WTC11 (cell line): ENCODE data around the gene DOHH. TPM values are rescaled to one million over a fixed set of nuclear protein-coding genes. Genes with fewer than 3 reads are reported as not detected.

Experiments
- ATAC-seq: fragments of 200-7000 bp; cut with Tn5 transposase; 2 replicates; pipeline ENCODE4 v1.10.0; 2021; ENCODE audit warnings: mild to moderate bottlenecking, moderate library complexity
- CTCF ChIA-PET: fragments of 300-600 bp; sonication (Branson Sonifier 250); formaldehyde crosslinking; loops from one replicate; lab custom pipeline; 2021; ENCODE audit warnings: antibody characterized with exemption; lab: Charles Lee
- POLR2A ChIA-PET: fragments of 350-600 bp; sonication (Branson Sonifier 250); formaldehyde crosslinking; loops from one replicate; lab custom pipeline; 2021; ENCODE audit warnings: antibody characterized with exemption; lab: Charles Lee
- DNase-seq: peaks from one replicate; pipeline ENCODE4 v3.0.0; 2021; ENCODE audit warnings: low spot score
- H3K27ac Mint-ChIP-seq: 2 replicates; pipeline ENCODE4 v1.8.0; 2021; ENCODE audit warnings: mixed read lengths
- H3K27me3 Mint-ChIP-seq: 2 replicates; pipeline ENCODE4 v1.8.0; 2021; ENCODE audit warnings: low read depth, mild to moderate bottlenecking, moderate library complexity, mixed read lengths
- H3K36me3 Mint-ChIP-seq: 2 replicates; pipeline ENCODE4 v1.8.0; 2021; ENCODE audit warnings: mixed read lengths
- H3K4me1 Mint-ChIP-seq: 2 replicates; pipeline ENCODE4 v1.8.0; 2022; ENCODE audit warnings: mixed read lengths
- H3K4me3 Mint-ChIP-seq: 2 replicates; pipeline ENCODE4 v1.8.0; 2021; ENCODE audit warnings: mild to moderate bottlenecking, moderate library complexity, mixed read lengths
- H3K9me3 Mint-ChIP-seq: 2 replicates; pipeline ENCODE4 v1.8.0; 2021; ENCODE audit warnings: mixed read lengths
- ATF2 ChIP-seq: sonication (generic); formaldehyde crosslinking; IDR thresholded peaks from 2 replicates; pipeline ENCODE4 v1.8.1; 2022; ENCODE audit warnings: low read depth, missing genetic modification reagents, borderline replicate concordance
- FOXJ3 ChIP-seq: sonication (generic); formaldehyde crosslinking; IDR thresholded peaks from 2 replicates; pipeline ENCODE4 v1.9.0; 2021; ENCODE audit warnings: missing genetic modification reagents, mild to moderate bottlenecking, borderline replicate concordance
- GTF2I ChIP-seq: fragments of 250-450 bp; sonication (Bioruptor Pico); conservative IDR thresholded peaks from 2 replicates; pipeline ENCODE4 v1.4.0; 2021; ENCODE audit warnings: mild to moderate bottlenecking
- HMGA2 ChIP-seq: fragments of 250-450 bp; sonication (Bioruptor Pico); IDR thresholded peaks from 2 replicates; pipeline ENCODE4 v1.4.0; 2021; ENCODE audit warnings: mild to moderate bottlenecking, moderate library complexity
- IRF2 ChIP-seq: sonication (generic); formaldehyde crosslinking; IDR thresholded peaks from 2 replicates; pipeline ENCODE4 v1.8.0; 2022; ENCODE audit warnings: low read depth, missing genetic modification reagents, borderline replicate concordance
- NFE2L1 ChIP-seq: sonication (generic); formaldehyde crosslinking; IDR thresholded peaks from 2 replicates; pipeline ENCODE4 v1.8.1; 2023; ENCODE audit warnings: missing genetic modification reagents
- NFYB ChIP-seq: sonication (generic); formaldehyde crosslinking; conservative IDR thresholded peaks from 2 replicates; pipeline ENCODE4 v1.8.0; 2022; ENCODE audit warnings: low read depth, missing genetic modification reagents
- PRDM15 ChIP-seq: sonication (generic); formaldehyde crosslinking; IDR thresholded peaks from 2 replicates; pipeline ENCODE4 v1.8.0; 2022; ENCODE audit warnings: missing genetic modification reagents
- ZMAT4 ChIP-seq: fragments of 250-450 bp; sonication (Bioruptor Pico); IDR thresholded peaks from 2 replicates; pipeline ENCODE4 v1.9.0; 2021; ENCODE audit warnings: mild to moderate bottlenecking
- ZNF138 ChIP-seq: sonication (generic); formaldehyde crosslinking; conservative IDR thresholded peaks from 2 replicates; pipeline ENCODE4 v1.8.1; 2022; ENCODE audit warnings: mild to moderate bottlenecking, moderate library complexity, missing genetic modification reagents
- ZNF219 ChIP-seq: sonication (generic); formaldehyde crosslinking; IDR thresholded peaks from 2 replicates; pipeline ENCODE4 v1.8.0; 2023; ENCODE audit warnings: missing genetic modification reagents, mild to moderate bottlenecking, borderline replicate concordance
- ZNF232 ChIP-seq: sonication (generic); formaldehyde crosslinking; IDR thresholded peaks from 2 replicates; pipeline ENCODE4 v1.8.0; 2022; ENCODE audit warnings: mild to moderate bottlenecking, missing genetic modification reagents
- ZNF263 ChIP-seq: sonication (generic); formaldehyde crosslinking; IDR thresholded peaks from 2 replicates; pipeline ENCODE4 v1.8.1; 2022; ENCODE audit warnings: low read depth, mild to moderate bottlenecking, moderate library complexity, missing genetic modification reagents
- ZNF423 ChIP-seq: fragments of 250-450 bp; sonication (Bioruptor Pico); IDR thresholded peaks from 2 replicates; pipeline ENCODE4 v2.1.2; 2022; ENCODE audit warnings: mild to moderate bottlenecking, moderate library complexity
- ZSCAN18 ChIP-seq: fragments of 250-450 bp; sonication (Bioruptor Pico); IDR thresholded peaks from 2 replicates; pipeline ENCODE4 v2.1.2; 2022; ENCODE audit warnings: mild to moderate bottlenecking, moderate library complexity
- total RNA-seq: library from RNA; stranded (reverse); gene quantifications from 3 replicates; pipeline ENCODE4 v1.2.3, GENCODE V29; 2021
- TF ChIP-seq, protein P1 (sequence below): sonication (generic); formaldehyde crosslinking; IDR thresholded peaks from 2 replicates; pipeline ENCODE4 v1.8.0; 2023; ENCODE audit warnings: mild to moderate bottlenecking, missing genetic modification reagents
- TF ChIP-seq, protein P2 (sequence below): sonication (generic); formaldehyde crosslinking; IDR thresholded peaks from 2 replicates; pipeline ENCODE4 v1.8.0; 2023; ENCODE audit warnings: missing genetic modification reagents
- TF ChIP-seq, protein P3 (sequence below): sonication (generic); formaldehyde crosslinking; IDR thresholded peaks from 2 replicates; pipeline ENCODE4 v1.8.1; 2022; ENCODE audit warnings: mild to moderate bottlenecking, missing genetic modification reagents, moderate library complexity, borderline replicate concordance

Gene DOHH
- total RNA-seq, 1 experiment from 2014 or later: 22.2 TPM

DNA sequence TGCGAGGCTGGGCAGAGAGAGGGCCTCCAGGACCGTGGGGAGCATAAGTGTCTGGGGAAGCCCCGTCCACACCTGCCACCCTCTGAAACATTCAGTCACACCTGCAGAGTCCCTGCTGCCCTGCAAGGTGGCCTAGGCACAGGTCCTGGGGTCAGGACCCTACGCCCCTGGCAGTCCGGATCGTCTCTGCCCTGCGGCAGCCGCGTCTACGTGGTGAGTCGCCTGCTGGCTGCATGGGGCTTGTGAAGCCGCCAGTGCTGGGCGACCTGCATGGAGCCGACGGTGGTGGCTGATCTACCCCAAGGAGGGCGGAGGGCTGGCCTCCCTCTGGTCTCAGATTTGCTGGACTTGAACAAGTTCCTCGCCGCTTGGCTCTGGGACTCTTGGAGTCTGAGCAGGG lies 18.7 kb upstream of the DOHH start (continued):
- TF ChIP-seq, protein P1, sequence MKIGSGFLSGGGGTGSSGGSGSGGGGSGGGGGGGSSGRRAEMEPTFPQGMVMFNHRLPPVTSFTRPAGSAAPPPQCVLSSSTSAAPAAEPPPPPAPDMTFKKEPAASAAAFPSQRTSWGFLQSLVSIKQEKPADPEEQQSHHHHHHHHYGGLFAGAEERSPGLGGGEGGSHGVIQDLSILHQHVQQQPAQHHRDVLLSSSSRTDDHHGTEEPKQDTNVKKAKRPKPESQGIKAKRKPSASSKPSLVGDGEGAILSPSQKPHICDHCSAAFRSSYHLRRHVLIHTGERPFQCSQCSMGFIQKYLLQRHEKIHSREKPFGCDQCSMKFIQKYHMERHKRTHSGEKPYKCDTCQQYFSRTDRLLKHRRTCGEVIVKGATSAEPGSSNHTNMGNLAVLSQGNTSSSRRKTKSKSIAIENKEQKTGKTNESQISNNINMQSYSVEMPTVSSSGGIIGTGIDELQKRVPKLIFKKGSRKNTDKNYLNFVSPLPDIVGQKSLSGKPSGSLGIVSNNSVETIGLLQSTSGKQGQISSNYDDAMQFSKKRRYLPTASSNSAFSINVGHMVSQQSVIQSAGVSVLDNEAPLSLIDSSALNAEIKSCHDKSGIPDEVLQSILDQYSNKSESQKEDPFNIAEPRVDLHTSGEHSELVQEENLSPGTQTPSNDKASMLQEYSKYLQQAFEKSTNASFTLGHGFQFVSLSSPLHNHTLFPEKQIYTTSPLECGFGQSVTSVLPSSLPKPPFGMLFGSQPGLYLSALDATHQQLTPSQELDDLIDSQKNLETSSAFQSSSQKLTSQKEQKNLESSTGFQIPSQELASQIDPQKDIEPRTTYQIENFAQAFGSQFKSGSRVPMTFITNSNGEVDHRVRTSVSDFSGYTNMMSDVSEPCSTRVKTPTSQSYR (CRISPR knock-in tag): no peak
- no peak for TF ChIP-seq ZMAT4 (CRISPR knock-in tag)
- no peak for TF ChIP-seq PRDM15 (CRISPR knock-in tag)
- no peak for TF ChIP-seq HMGA2 (CRISPR knock-in tag)
- TF ChIP-seq, protein P2, sequence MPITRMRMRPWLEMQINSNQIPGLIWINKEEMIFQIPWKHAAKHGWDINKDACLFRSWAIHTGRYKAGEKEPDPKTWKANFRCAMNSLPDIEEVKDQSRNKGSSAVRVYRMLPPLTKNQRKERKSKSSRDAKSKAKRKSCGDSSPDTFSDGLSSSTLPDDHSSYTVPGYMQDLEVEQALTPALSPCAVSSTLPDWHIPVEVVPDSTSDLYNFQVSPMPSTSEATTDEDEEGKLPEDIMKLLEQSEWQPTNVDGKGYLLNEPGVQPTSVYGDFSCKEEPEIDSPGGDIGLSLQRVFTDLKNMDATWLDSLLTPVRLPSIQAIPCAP: no peak
- no peak for TF ChIP-seq ZNF423 (CRISPR knock-in tag)

- peak overlapping the region; percentile 67 for H3K27ac Mint-ChIP-seq
- CTCF ChIA-PET: interaction anchor here (1.0 to 4.8 kb wide), 7 partner anchors 8 to 136 kb away, joined by 3 to 31 read pairs (median 7); no protein-coding TSS in a partner anchor
Observed at GRCh38 chr19:3518659-3519058, 18.2 kb upstream of the DOHH start.

GRCh38 chr19:3518255-3518654 lies 17.8 kb upstream of the DOHH start:
- H3K4me3 Mint-ChIP-seq: peak overlapping the region; percentile 39
- CTCF ChIA-PET: interaction anchor here (0.7 to 4.8 kb wide), 13 partner anchors 9 to 174 kb away, joined by 3 to 31 read pairs (median 4); no protein-coding TSS in a partner anchor
- peak; percentile 58 for ATAC-seq
- peaks cover 4% of the 10 kb centered on the region; the same call in 1 of the 2 replicates for H3K36me3 Mint-ChIP-seq
- peak overlapping the region; percentile 67 for H3K27ac Mint-ChIP-seq
- no peaks in the 10 kb centered on the region for H3K27me3 Mint-ChIP-seq
- no peak for DNase-seq
- H3K9me3 Mint-ChIP-seq: no peaks in the 10 kb centered on the region
- POLR2A ChIA-PET: interaction anchor here (0.6 to 0.8 kb wide), 4 partner anchors 8 to 21 kb away, joined by 3 to 8 read pairs (median 6); partner anchors contain the start of gene TEKTIP1
- peaks cover 55% of the 10 kb centered on the region for H3K4me1 Mint-ChIP-seq
- TF ChIP-seq, protein P3, sequence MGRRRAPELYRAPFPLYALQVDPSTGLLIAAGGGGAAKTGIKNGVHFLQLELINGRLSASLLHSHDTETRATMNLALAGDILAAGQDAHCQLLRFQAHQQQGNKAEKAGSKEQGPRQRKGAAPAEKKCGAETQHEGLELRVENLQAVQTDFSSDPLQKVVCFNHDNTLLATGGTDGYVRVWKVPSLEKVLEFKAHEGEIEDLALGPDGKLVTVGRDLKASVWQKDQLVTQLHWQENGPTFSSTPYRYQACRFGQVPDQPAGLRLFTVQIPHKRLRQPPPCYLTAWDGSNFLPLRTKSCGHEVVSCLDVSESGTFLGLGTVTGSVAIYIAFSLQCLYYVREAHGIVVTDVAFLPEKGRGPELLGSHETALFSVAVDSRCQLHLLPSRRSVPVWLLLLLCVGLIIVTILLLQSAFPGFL: no peak
- no peak for TF ChIP-seq NFYB (CRISPR knock-in tag)
- TF ChIP-seq, protein P1 (CRISPR knock-in tag): no peak
- no peak for TF ChIP-seq IRF2
- TF ChIP-seq NFE2L1: no peak
- no peak for TF ChIP-seq ATF2 (CRISPR knock-in tag)

More at GRCh38 chr19:3518659-3519058, 18.2 kb upstream of the DOHH start:
- Mint-ChIP-seq H3K4me3 (peak overlapping the region; percentile 39), H3K36me3 (peaks cover 4% of the 10 kb centered on the region; the same call in 1 of the 2 replicates), H3K27me3 (no peaks in the 10 kb centered on the region), H3K4me1 (peaks cover 55% of the 10 kb centered on the region), H3K9me3 (no peaks in the 10 kb centered on the region)
- ATAC-seq (no peak), DNase-seq (no peak)
- no peak for TF ChIP-seq ZNF232 (CRISPR knock-in tag)
- TF ChIP-seq GTF2I (CRISPR knock-in tag): no peak
- TF ChIP-seq ZNF263: no peak
- no peak for TF ChIP-seq ZNF219 (CRISPR knock-in tag)
- TF ChIP-seq ZNF138 (CRISPR knock-in tag): no peak
- no peak for TF ChIP-seq FOXJ3 (CRISPR knock-in tag)
- no peak for TF ChIP-seq ZSCAN18 (CRISPR knock-in tag)
- POLR2A ChIA-PET: interaction anchor here (0.8 kb wide), 1 partner anchor 20 kb away, joined by 3 read pairs; the partner anchor contains the start of gene TEKTIP1
